GM19328 (cell line): Measurements from ENCODE around the gene GRM4.

Experiments used
- ATAC-seq: cut with Tn5 transposase; IDR thresholded peaks from one replicate; pipeline ENCODE4 v1.9.1; 2021; ENCODE audit warnings: mild to moderate bottlenecking, moderate library complexity; ENCODE audit not compliant: unreplicated experiment

GRM4 gene

GRCh38 chr6:34143196-34143883, 2.5 kb downstream of the GRM4 start:
- no peak for ATAC-seq

- no peak for ATAC-seq
These were observed 3.6 kb downstream of the GRM4 start for GRCh38 chr6:34142061-34142998.

- no peak for ATAC-seq
These were observed 5.8 kb downstream of the GRM4 start for GRCh38 chr6:34140075-34140474.

- no peak for ATAC-seq
These were observed 6.9 kb downstream of the GRM4 start for GRCh38 chr6:34138914-34139510.

GRCh38 chr6:34138191-34138590, 7.7 kb downstream of the GRM4 start:
- no peak for ATAC-seq

GRCh38 chr6:34135541-34135940, 10.3 kb downstream of the GRM4 start:
- ATAC-seq, result no peak

GRCh38 chr6:34132486-34133185, 13.3 kb downstream of the GRM4 start:
- ATAC-seq, result no peak

GRCh38 chr6:34131326-34132290, 14.3 kb downstream of the GRM4 start:
- ATAC-seq, result no peak

GRCh38 chr6:34130862-34131261, 15.0 kb downstream of the GRM4 start:
- no peak for ATAC-seq

- ATAC-seq, result no peak
These were observed 16.1 kb downstream of the GRM4 start for GRCh38 chr6:34129753-34130152.

GRCh38 chr6:34128045-34128444, 17.8 kb downstream of the GRM4 start:
- no peak for ATAC-seq

GRCh38 chr6:34126419-34126818, 19.5 kb downstream of the GRM4 start:
- no peak for ATAC-seq

GRCh38 chr6:34125939-34126338, 19.9 kb downstream of the GRM4 start:
- no peak for ATAC-seq

GRCh38 chr6:34120953-34121675, 24.8 kb downstream of the GRM4 start:
- ATAC-seq, result no peak

GRCh38 chr6:34115915-34116314, 30.0 kb downstream of the GRM4 start:
- no peak for ATAC-seq

- ATAC-seq, result no peak
These were observed 30.5 kb downstream of the GRM4 start for GRCh38 chr6:34115403-34115795.

- no peak for ATAC-seq
These were observed 31.0 kb downstream of the GRM4 start for GRCh38 chr6:34114695-34115402.

- no peak for ATAC-seq
These were observed 32.4 kb downstream of the GRM4 start for GRCh38 chr6:34113532-34113931.

- ATAC-seq, result no peak
These were observed 33.8 kb downstream of the GRM4 start for GRCh38 chr6:34112126-34112525.
